B cell (primary cell): ENCODE measurements around the gene PKM. TPM values are rescaled to one million over a fixed set of nuclear protein-coding genes. Genes with fewer than 3 reads are reported as not detected.

Experiments used
- ATAC-seq: fragments of 200-7000 bp; cut with Tn5 transposase; one replicate; pipeline ENCODE4 v1.10.0; 2021; ENCODE audit warnings: low read depth, mild to moderate bottlenecking, moderate number of reproducible peaks, moderate library complexity
- CTCF ChIA-PET: fragments of 350-600 bp; sonication (Branson Sonifier 250); formaldehyde crosslinking; loops from one replicate; lab custom pipeline; 2021; ENCODE audit warnings: antibody characterized with exemption, inconsistent platforms; lab: Charles Lee
- POLR2A ChIA-PET: fragments of 350-600 bp; sonication (Branson Sonifier 250); formaldehyde crosslinking; loops from one replicate; lab custom pipeline; 2021; ENCODE audit warnings: antibody characterized with exemption; lab: Charles Lee
- DNase-seq: peaks from one replicate; pipeline ENCODE4 v3.0.0; 2013
- H2AFZ ChIP-seq: 2 replicates; pipeline ENCODE4 v1.6.1; 2012; ENCODE audit warnings: mild to moderate bottlenecking, low read depth, low read length; ENCODE audit not compliant: insufficient read depth, poor library complexity, severe bottlenecking
- H3K27ac ChIP-seq, 2 donors: 1 replicate in 1 of 2; 2 replicates in 1 of 2; pipeline ENCODE4 v1.5.1; 2012 to 2013; ENCODE audit warnings: low read length in 2 of 2, mild to moderate bottlenecking in 2 of 2, moderate library complexity in 1 of 2
- H3K27me3 ChIP-seq, 4 experiments: fragments of 200-600 bp in 1 of 4; sonication (generic) in 1 of 4; replicated peaks in 1 of 4; 1 replicate in 2 of 4; 2 replicates in 2 of 4; pipeline versions ENCODE4 v1.6.1 to v1.7.0; 2013 to 2016; ENCODE audit warnings: low read length in 3 of 4, mild to moderate bottlenecking in 2 of 4, mixed read lengths in 1 of 4, moderate library complexity in 1 of 4; ENCODE audit not compliant: insufficient read depth in 4 of 4, control insufficient read depth in 3 of 4; ENCODE audit errors: control extremely low read depth in 1 of 4
- H3K36me3 ChIP-seq, 2 experiments: replicated peaks in 1 of 2; 1 replicate in 1 of 2; 2 replicates in 1 of 2; pipeline versions ENCODE4 v1.6.1 to v1.7.1; 2013; ENCODE audit warnings: low read length in 1 of 2; ENCODE audit not compliant: insufficient read depth in 2 of 2, control insufficient read depth in 1 of 2; ENCODE audit errors: control extremely low read depth in 1 of 2, extremely low read depth in 1 of 2
- H3K4me1 ChIP-seq, 2 donors: fragments of 200-600 bp in 1 of 2; sonication (generic) in 1 of 2; 1 replicate in 1 of 2; 2 replicates in 1 of 2; pipeline versions ENCODE4 v1.5.1 to v1.6.1; 2013 to 2017; ENCODE audit warnings: low read length in 2 of 2; ENCODE audit not compliant: control insufficient read depth in 2 of 2, insufficient read depth in 2 of 2
- H3K4me2 ChIP-seq: replicated peaks from 2 replicates; pipeline ENCODE3; 2012; ENCODE audit warnings: mild to moderate bottlenecking, low read depth, low read length; ENCODE audit not compliant: poor library complexity, severe bottlenecking
- H3K4me3 ChIP-seq, 5 experiments: fragments of 200-600 bp in 1 of 5; sonication (generic) in 1 of 5; 1 replicate in 3 of 5; 2 replicates in 2 of 5; pipeline versions ENCODE4 v1.5.1 to v1.7.0; 2011 to 2016; ENCODE audit warnings: low read length in 4 of 5, mild to moderate bottlenecking in 4 of 5, low read depth in 2 of 5, control low read depth in 1 of 5, moderate library complexity in 1 of 5; ENCODE audit not compliant: insufficient read depth in 1 of 5; ENCODE audit errors: control extremely low read depth in 1 of 5, extremely low read depth in 1 of 5
- H3K79me2 ChIP-seq: fragments of 200-600 bp; sonication (generic); one replicate; pipeline ENCODE4 v1.6.0; 2016; ENCODE audit warnings: low read length; ENCODE audit not compliant: control insufficient read depth, insufficient read depth
- H3K9ac ChIP-seq: fragments of 200-600 bp; sonication (generic); 2 replicates; pipeline ENCODE4 v1.6.1; 2017; ENCODE audit warnings: mild to moderate bottlenecking, low read length, moderate library complexity
- H3K9me3 ChIP-seq, 3 donors: one replicate each; pipeline versions ENCODE4 v1.6.1 to v1.7.1; 2013; ENCODE audit warnings: low read length in 2 of 3; ENCODE audit not compliant: control insufficient read depth in 2 of 3, insufficient read depth in 1 of 3; ENCODE audit errors: control extremely low read depth in 1 of 3
- H4K20me1 ChIP-seq: 2 replicates; pipeline ENCODE4 v1.6.0; 2012; ENCODE audit warnings: mild to moderate bottlenecking, low read length; ENCODE audit not compliant: insufficient read depth, control insufficient read depth, poor library complexity, severe bottlenecking
- H3K27ac Mint-ChIP-seq: one replicate; pipeline ENCODE4 v1.8.0; 2021; ENCODE audit warnings: mixed read lengths
- H3K27me3 Mint-ChIP-seq: one replicate; pipeline ENCODE4 v1.8.0; 2021; ENCODE audit warnings: mixed read lengths
- H3K4me1 Mint-ChIP-seq: one replicate; pipeline ENCODE4 v1.8.0; 2021; ENCODE audit warnings: mixed read lengths
- H3K4me3 Mint-ChIP-seq: one replicate; pipeline ENCODE4 v1.8.0; 2021; ENCODE audit warnings: mixed read lengths
- H3K9me3 Mint-ChIP-seq: one replicate; pipeline ENCODE4 v1.8.0; 2022; ENCODE audit warnings: mixed read lengths; ENCODE audit not compliant: insufficient read depth
- EZH2 ChIP-seq: IDR thresholded peaks from 2 replicates; pipeline ENCODE4 v1.6.1; 2012; ENCODE audit warnings: borderline replicate concordance, low read depth, mild to moderate bottlenecking, moderate library complexity, low read length; ENCODE audit not compliant: insufficient read depth, poor library complexity, severe bottlenecking
- WGBS: methylation state at CpG from one replicate; pipeline ENCODE4 v1.1.5; 2013; ENCODE audit warnings: missing lambda C conversion rate; ENCODE audit not compliant: insufficient coverage; 5-methylcytosine and 5-hydroxymethylcytosine counted together
- intact Hi-C: fragments of 100-400 bp; cut with micrococcal nuclease; formaldehyde crosslinking; loops from one replicate; pipeline ENCODE4 v1.10.0; 2022
- polyA minus RNA-seq: library from RNA; depleted of rRNA, polyadenylated mRNA; stranded (reverse); fragments of >200 nt; gene quantifications from 2 replicates; pipeline ENCODE4 v1.2.3, GENCODE V29; 2012
- polyA plus RNA-seq: library from polyadenylated mRNA; depleted of rRNA; stranded (reverse); fragments of >200 nt; gene quantifications from 2 replicates; pipeline ENCODE4 v1.2.3, GENCODE V29; 2012
- total RNA-seq, 2 donors: library from RNA; stranded (reverse); fragments of 120-200 nt in 1 of 2; gene quantifications; 1 replicate in 1 of 2; 2 replicates in 1 of 2; pipeline versions ENCODE4 v1.2.3 to v1.2.4, GENCODE V29; 2013 to 2022
- TF ChIP-seq, protein P1 (sequence below): fragments of 200-600 bp; IDR thresholded peaks from one replicate; pipeline ENCODE4 v1.8.0; 2022; ENCODE audit warnings: antibody characterized with exemption, mild to moderate bottlenecking

PKM gene
- total RNA-seq, result 306 and 323 TPM in 2 replicates
- 234 TPM for total RNA-seq (2013)
- 179 and 180 TPM in 2 replicates for polyA plus RNA-seq
- 339 and 442 TPM in 2 replicates for polyA minus RNA-seq

DNA sequence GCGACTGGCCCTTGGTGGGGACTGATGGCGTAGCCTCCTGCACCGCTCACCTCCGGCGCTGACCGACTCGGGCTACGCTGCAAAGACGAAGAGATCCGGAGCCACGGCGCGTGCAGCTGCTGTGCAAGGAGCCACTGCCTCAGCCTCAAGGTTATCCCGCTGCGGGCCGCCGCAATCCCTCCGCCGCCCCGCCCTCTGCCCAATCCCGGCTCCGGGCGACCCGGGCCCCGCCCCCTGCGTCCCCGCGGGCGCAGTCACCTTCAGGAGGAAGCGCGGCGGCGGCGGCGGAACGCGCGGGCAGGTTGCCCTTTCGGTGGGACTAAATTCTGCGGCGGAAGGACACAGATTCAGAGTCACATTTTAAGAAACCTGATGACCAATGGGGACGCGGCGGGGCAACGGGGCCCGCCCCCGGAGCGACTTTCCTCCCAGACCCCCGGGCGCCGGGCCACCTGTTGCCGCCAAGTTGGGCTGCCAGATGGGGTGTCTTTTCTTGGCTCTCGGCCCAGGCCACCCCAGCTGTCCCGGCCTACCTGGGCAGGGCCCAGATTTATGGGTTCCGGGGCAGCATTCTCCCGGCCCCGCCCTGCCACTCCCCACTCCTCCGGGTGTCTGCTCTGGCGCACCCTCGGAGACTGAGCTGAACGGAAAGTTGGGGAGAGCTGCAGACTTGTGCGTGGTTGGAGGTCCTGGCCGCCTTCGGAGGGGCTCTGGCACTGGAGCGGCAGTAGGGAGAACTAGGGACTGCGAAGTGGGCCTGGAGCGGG is at the start of gene PKM:
TSS of gene PKM (minus strand) at position 125 of the 767 bp plus-strand sequence. CDS start 12,093 bp downstream, outside the sequence.
- peaks cover 37 to 44% of the 10 kb centered on the region in 2 donors for H3K4me1 ChIP-seq
- WGBS, result under 1% methylated on average over 66 of the region's 67 CpGs

More for the DNA sequence above, at the start of gene PKM:
- Histone ChIP-seq H3K27me3 (no peaks in the 10 kb centered on the region), H3K4me2 (peak within 1 kb of the TSS; percentile 90), H3K79me2 (peaks cover 24% of the 10 kb centered on the region), H3K9ac (peak within 1 kb of the TSS; percentile 80), H2AFZ (peak within 1 kb of the TSS; percentile 85), H3K27ac (peak within 1 kb of the TSS; percentile 91 to 94), H3K36me3 (no peaks in the 10 kb centered on the region), H4K20me1 (peaks cover 35% of the 10 kb centered on the region), H3K9me3 (no peaks in the 10 kb centered on the region), H3K4me3 (peak within 1 kb of the TSS; percentile 77 to 96 (median 93))
- Mint-ChIP-seq H3K4me1 (peaks cover 38% of the 10 kb centered on the region), H3K27ac (peak within 1 kb of the TSS; percentile 97), H3K27me3 (no peaks in the 10 kb centered on the region), H3K9me3 (no peaks in the 10 kb centered on the region), H3K4me3 (peak within 1 kb of the TSS; percentile 94)
- intact Hi-C loops, result no loop called here
- CTCF ChIA-PET, result interaction anchor here (0.8 to 6.8 kb wide), 7 partner anchors 8 to 56 kb away, joined by 3 to 87 read pairs (median 3); partner anchors contain the start of gene GRAMD2A
- DNase-seq, result peak; percentile 96
- ATAC-seq, result peak; percentile 52
- POLR2A ChIA-PET, result interaction anchor here (0.6 to 1.6 kb wide), 3 partner anchors 8 to 242 kb away, joined by 3 read pairs; no protein-coding TSS in a partner anchor
- TF ChIP-seq, protein P1, sequence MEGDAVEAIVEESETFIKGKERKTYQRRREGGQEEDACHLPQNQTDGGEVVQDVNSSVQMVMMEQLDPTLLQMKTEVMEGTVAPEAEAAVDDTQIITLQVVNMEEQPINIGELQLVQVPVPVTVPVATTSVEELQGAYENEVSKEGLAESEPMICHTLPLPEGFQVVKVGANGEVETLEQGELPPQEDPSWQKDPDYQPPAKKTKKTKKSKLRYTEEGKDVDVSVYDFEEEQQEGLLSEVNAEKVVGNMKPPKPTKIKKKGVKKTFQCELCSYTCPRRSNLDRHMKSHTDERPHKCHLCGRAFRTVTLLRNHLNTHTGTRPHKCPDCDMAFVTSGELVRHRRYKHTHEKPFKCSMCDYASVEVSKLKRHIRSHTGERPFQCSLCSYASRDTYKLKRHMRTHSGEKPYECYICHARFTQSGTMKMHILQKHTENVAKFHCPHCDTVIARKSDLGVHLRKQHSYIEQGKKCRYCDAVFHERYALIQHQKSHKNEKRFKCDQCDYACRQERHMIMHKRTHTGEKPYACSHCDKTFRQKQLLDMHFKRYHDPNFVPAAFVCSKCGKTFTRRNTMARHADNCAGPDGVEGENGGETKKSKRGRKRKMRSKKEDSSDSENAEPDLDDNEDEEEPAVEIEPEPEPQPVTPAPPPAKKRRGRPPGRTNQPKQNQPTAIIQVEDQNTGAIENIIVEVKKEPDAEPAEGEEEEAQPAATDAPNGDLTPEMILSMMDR, result no peak
- TF ChIP-seq EZH2, result no peak
